K562 (cell line): Measurements from ENCODE around the gene ASPRV1. TPM values are rescaled to one million over a fixed set of nuclear protein-coding genes. Genes with fewer than 3 reads are reported as not detected.

ENCODE experiments used
- ATAC-seq: fragments of 200-7000 bp; cut with Tn5 transposase; 3 replicates; pipeline ENCODE4 v1.9.1; 2020; ENCODE audit warnings: moderate library complexity
- BruUV-seq: library from RNA; stranded (reverse); fragments of 400-500 nt; replicated peaks from 2 replicates; lab custom pipeline; 2021; lab: Mats Ljungman, UMichigan
- CTCF ChIA-PET: fragments of 300-600 bp; formaldehyde crosslinking; extraction: SDS; loops from one replicate; lab custom pipeline; 2021; ENCODE audit warnings: low intra/inter-chr PET ratio; lab: Yijun Ruan, JAX
- POLR2A ChIA-PET: fragments of 300-600, 350-650 bp; sonication (Branson Sonifier 250); formaldehyde crosslinking; extraction: SDS; loops from one replicate; lab custom pipeline; 2021; ENCODE audit warnings: antibody characterized with exemption, inconsistent platforms; lab: Yijun Ruan, JAX
- DNase-seq, 4 experiments: peaks; one replicate each; pipeline versions ENCODE4 v3.0.0 to v3.0.0-alpha.2; 2011 to 2018; ENCODE audit warnings: low spot score in 3 of 4, mixed read lengths in 3 of 4; ENCODE audit errors: extremely low read depth in 1 of 4
- FAIRE-seq: peaks from 2 replicates; lab custom pipeline; 2011; peaks lifted over from hg19 to GRCh38; lab: Jason Lieb, UNC
- H2AFZ ChIP-seq: 2 replicates; pipeline ENCODE4 v1.6.0; 2011; ENCODE audit warnings: low read depth, low read length, control low read depth, inconsistent platforms
- H3K27ac ChIP-seq: fragments of 200-600 bp; 3 replicates; pipeline ENCODE4 v1.8.0; 2011; ENCODE audit warnings: low read depth, mild to moderate bottlenecking, control low read depth, inconsistent platforms, low read length, moderate library complexity, mixed read lengths; ENCODE audit errors: extremely low read depth
- H3K27me3 ChIP-seq, 2 experiments: fragments of 300-600 bp in 1 of 2; 2 replicates in 1 of 2; 3 replicates in 1 of 2; pipeline versions ENCODE4 v1.6.0 to v1.8.0; 2011; ENCODE audit warnings: inconsistent platforms in 2 of 2, low read length in 2 of 2, mild to moderate bottlenecking in 1 of 2, mixed read lengths in 1 of 2, moderate library complexity in 1 of 2; ENCODE audit not compliant: control insufficient read depth in 2 of 2, insufficient read depth in 2 of 2
- H3K36me3 ChIP-seq: fragments of 300-600 bp; 3 replicates; pipeline ENCODE4 v1.8.0; 2011; ENCODE audit warnings: mild to moderate bottlenecking, low read length, inconsistent platforms; ENCODE audit not compliant: control insufficient read depth, insufficient read depth
- H3K4me1 ChIP-seq, 2 experiments: fragments of 200-600 bp in 1 of 2; replicated peaks in 1 of 2; 2 replicates in 1 of 2; 3 replicates in 1 of 2; pipeline versions ENCODE4 v1.5.1 to v1.8.0; 2011; ENCODE audit warnings: inconsistent platforms in 2 of 2, low read length in 2 of 2, mild to moderate bottlenecking in 1 of 2, mixed read lengths in 1 of 2, moderate library complexity in 1 of 2; ENCODE audit not compliant: control insufficient read depth in 2 of 2, insufficient read depth in 2 of 2
- H3K4me2 ChIP-seq: 2 replicates; pipeline ENCODE4 v1.6.1; 2011; ENCODE audit warnings: low read length, control low read depth, inconsistent platforms, mixed read lengths; ENCODE audit not compliant: insufficient read depth
- H3K4me3 ChIP-seq: fragments of 200-600 bp; sonication (generic), shearing (Covaris generic); 2 replicates; pipeline ENCODE4 v1.5.1; 2016; ENCODE audit warnings: control low read depth, inconsistent platforms
- H3K79me2 ChIP-seq: fragments of 200-600 bp; 3 replicates; pipeline ENCODE4 v1.8.0; 2011; ENCODE audit warnings: low read length, inconsistent platforms; ENCODE audit not compliant: control insufficient read depth, insufficient read depth
- H3K9ac ChIP-seq, 2 experiments: 2 replicates each; pipeline versions ENCODE4 v1.6.0 to v1.6.1; 2011; ENCODE audit warnings: low read depth in 2 of 2, low read length in 2 of 2, control low read depth in 1 of 2, inconsistent platforms in 1 of 2, mild to moderate bottlenecking in 1 of 2, mixed read lengths in 1 of 2; ENCODE audit not compliant: insufficient read depth in 1 of 2
- H3K9me1 ChIP-seq: one replicate; pipeline ENCODE4 v1.6.0; 2011; ENCODE audit warnings: inconsistent platforms, mild to moderate bottlenecking, low read length, moderate library complexity; ENCODE audit not compliant: control insufficient read depth, insufficient read depth
- H3K9me3 ChIP-seq: replicated peaks from 2 replicates; pipeline ENCODE4 v1.5.1; 2011; ENCODE audit warnings: low read depth, low read length, inconsistent platforms; ENCODE audit not compliant: control insufficient read depth, insufficient read depth
- H4K20me1 ChIP-seq: replicated peaks from 2 replicates; pipeline ENCODE4 v1.6.1; 2011; ENCODE audit warnings: low read length, inconsistent platforms, mixed read lengths; ENCODE audit not compliant: control insufficient read depth, insufficient read depth
- ATF3 ChIP-seq, 2 experiments: fragments of 450-650 bp in 1 of 2; sonication (generic) in 1 of 2; formaldehyde crosslinking in 1 of 2; IDR thresholded peaks in 1 of 2; conservative IDR thresholded peaks in 1 of 2; 2 replicates each; pipeline versions ENCODE4 v1.6.1 to v1.8.1; 2016 to 2023; ENCODE audit warnings: mild to moderate bottlenecking in 2 of 2, moderate library complexity in 2 of 2, inconsistent platforms in 1 of 2, missing genetic modification reagents in 1 of 2
- MLLT1 ChIP-seq, 2 experiments: fragments of 450-650 bp; IDR thresholded peaks; 2 replicates each; pipeline ENCODE4 v1.6.1; 2016
- TSC22D4 ChIP-seq: fragments of 450-650 bp; IDR thresholded peaks from 2 replicates; pipeline ENCODE4 v1.6.1; 2016; ENCODE audit warnings: missing genetic modification characterization, missing biosample characterization, control low read depth
- WGBS: fragments of 100-300 bp; shearing (Covaris generic); methylation state at CpG from one replicate; pipeline ENCODE4 v1.1.6; 2016; ENCODE audit warnings: low coverage, mixed read lengths; ENCODE audit not compliant: insufficient coverage; ENCODE audit errors: missing lambda C conversion rate; 5-methylcytosine and 5-hydroxymethylcytosine counted together
- in situ Hi-C: fragments of 300-500 bp; cut with MboI; formaldehyde crosslinking; loops from 4 replicates; pipeline ENCODE4 v1.15.0; 2018; ENCODE audit warnings: inconsistent platforms, mixed read lengths
- intact Hi-C: fragments of 100-400 bp; cut with micrococcal nuclease; formaldehyde crosslinking; loops from 2 replicates; pipeline ENCODE4 v1.14.2; 2022
- polyA plus RNA-seq, 8 experiments: library from polyadenylated mRNA; depleted of rRNA in 4 of 8; stranded (reverse) in 5 of 8; unstranded in 3 of 8; fragments of >200 nt; fragmentation: Nextera tagmentation in 2 of 8; fragmentation: Illumina TruSeq in 1 of 8; extraction: Ambion mirVana in 2 of 8; extraction: Trizol in 1 of 8; gene quantifications; 2 replicates each; pipeline versions ENCODE4 v1.2.1 to v1.2.3, GENCODE V29; 2011 to 2014; ENCODE audit warnings: inconsistent platforms in 1 of 8, missing spikeins in 1 of 8
- total RNA-seq, 7 experiments: library from RNA; depleted of rRNA in 6 of 7; stranded (reverse); fragments of >200 nt in 6 of 7; fragmentation: Illumina TruSeq in 2 of 7; extraction: Trizol in 2 of 7; gene quantifications; 2 replicates each; pipeline versions ENCODE4 v1.2.1 to v1.2.3, GENCODE V29; 2011 to 2021; ENCODE audit warnings: low replicate concordance in 1 of 7

The ASPRV1 gene
- total and polyA plus RNA-seq, 9 of the 15 experiments (the other 6 are each of a cell fraction or from before 2014, with no cell fraction given) = 0.17 to 0.72 (median 0.47) TPM; not detected in 1

GRCh38 chr2:69979902-69980807 lies 18.7 kb upstream of the ASPRV1 start:
- no peaks in the 10 kb centered on the region for H3K9me1 ChIP-seq
- peak overlapping the region; percentile 92; the same call in 2 of the 3 replicates for H3K27ac ChIP-seq
- TF ChIP-seq TSC22D4 (tag) = no peak
- 0 out of 2 replicates have a peak, but pooled peaks have one; percentile 15 for TF ChIP-seq ATF3 (IDR thresholded peaks at IDR 0.05)
- TF ChIP-seq ATF3 (CRISPR knock-in tag; conservative IDR thresholded peaks at IDR 0.05) = no peak
- no peak for TF ChIP-seq MLLT1 (IDR thresholded peaks at IDR 0.05)
- TF ChIP-seq, all 486 proteins: peak for 1
- Histone ChIP-seq H3K9me3 (no peaks in the 10 kb centered on the region), H4K20me1 (no peaks in the 10 kb centered on the region), H3K27me3 (no peaks in the 10 kb centered on the region), H3K79me2 (no peaks in the 10 kb centered on the region), H2AFZ (peak overlapping the region; percentile 10; the same call in 1 of the 2 replicates), H3K36me3 (no peaks in the 10 kb centered on the region), H3K9ac (peak overlapping the region; percentile 41 to 70; a peak in 2 of 4 replicates), H3K4me1 (peaks cover 42 to 46% of the 10 kb centered on the region in 2 experiments), H3K4me2 (no peak overlapping the region), H3K4me3 (no peak overlapping the region)
- 77% methylated on average over 8 of the region's 8 CpGs for WGBS
- intact Hi-C loops = loop anchor here (5.0 kb wide), 1 partner anchor 48 kb away; no protein-coding TSS in a partner anchor
- ATAC-seq (no peak), FAIRE-seq (peak; percentile 23), DNase-seq (no peak)
- BruUV-seq = no TSS peak
- ChIA-PET CTCF (no interaction called here), POLR2A (interaction anchor here (0.6 to 1.2 kb wide), 6 partner anchors 8 to 211 kb away, joined by 3 read pairs; no protein-coding TSS in a partner anchor)
- in situ Hi-C loops = no loop called here
